OCI-LY3 (cell line): Measurements from ENCODE around the gene PLCL1.

Source experiments
- H2AFZ ChIP-seq: fragments of 200-600, 300-600 bp; shearing (Covaris generic); 2 replicates; pipeline ENCODE4 v1.6.0; 2014; ENCODE audit warnings: antibody characterized with exemption, low read depth, low read length
- H3K27ac ChIP-seq: fragments of 200-600, 300-600 bp; sonication (generic); 2 replicates; pipeline ENCODE4 v1.5.1; 2014; ENCODE audit warnings: mild to moderate bottlenecking, low read length, moderate library complexity, mixed read lengths
- H3K27me3 ChIP-seq: fragments of 200-600, 300-600 bp; sonication (generic); 2 replicates; pipeline ENCODE4 v1.6.1; 2014; ENCODE audit warnings: low read depth, low read length, mixed read lengths
- H3K36me3 ChIP-seq: fragments of 200-600, 300-600 bp; sonication (generic); replicated peaks from 2 replicates; pipeline ENCODE3; 2014; ENCODE audit warnings: low read depth, low read length, mixed read lengths
- H3K4me1 ChIP-seq: fragments of 300-600, 200-600 bp; sonication (generic); 2 replicates; pipeline ENCODE4 v1.6.1; 2014; ENCODE audit warnings: low read length, mixed read lengths
- H3K4me2 ChIP-seq: fragments of 200-600, 300-600 bp; sonication (generic); 2 replicates; pipeline ENCODE4 v1.6.1; 2014; ENCODE audit warnings: low read length, mixed read lengths
- H3K4me3 ChIP-seq: fragments of 300-600, 200-600 bp; sonication (generic); 2 replicates; pipeline ENCODE4 v1.5.1; 2014; ENCODE audit warnings: antibody characterized with exemption, mild to moderate bottlenecking, low read length, moderate library complexity
- H3K79me2 ChIP-seq: fragments of 300-600, 200-600 bp; shearing (Covaris generic); 2 replicates; pipeline ENCODE4 v1.6.1; 2014; ENCODE audit warnings: mild to moderate bottlenecking, low read length, mixed read lengths
- H3K9ac ChIP-seq: fragments of 300-600, 200-600 bp; shearing (Covaris generic); 2 replicates; pipeline ENCODE4 v1.6.0; 2014; ENCODE audit warnings: mild to moderate bottlenecking, low read length, moderate library complexity
- H3K9me3 ChIP-seq: fragments of 200-600, 300-600 bp; shearing (Covaris generic); 2 replicates; pipeline ENCODE4 v1.6.1; 2014; ENCODE audit warnings: low read length, mixed read lengths; ENCODE audit not compliant: insufficient read depth
- H4K20me1 ChIP-seq: fragments of 200-600, 300-600 bp; sonication (generic); 2 replicates; pipeline ENCODE4 v1.6.1; 2016; ENCODE audit warnings: low read length, mixed read lengths; ENCODE audit not compliant: insufficient read depth
- EZH2phosphoT487 ChIP-seq: fragments of 200-600 bp; shearing (Covaris generic); IDR thresholded peaks from 2 replicates; pipeline ENCODE4 v1.6.1; 2018; ENCODE audit warnings: antibody characterized with exemption, mixed run types, low read depth
- TF ChIP-seq, protein P1 (sequence below): fragments of 200-600, 300-600 bp; sonication (generic); IDR thresholded peaks from 2 replicates; pipeline ENCODE4 v1.5.1; 2014; ENCODE audit warnings: antibody characterized with exemption, low read length, low read depth

PLCL1 gene

DNA sequence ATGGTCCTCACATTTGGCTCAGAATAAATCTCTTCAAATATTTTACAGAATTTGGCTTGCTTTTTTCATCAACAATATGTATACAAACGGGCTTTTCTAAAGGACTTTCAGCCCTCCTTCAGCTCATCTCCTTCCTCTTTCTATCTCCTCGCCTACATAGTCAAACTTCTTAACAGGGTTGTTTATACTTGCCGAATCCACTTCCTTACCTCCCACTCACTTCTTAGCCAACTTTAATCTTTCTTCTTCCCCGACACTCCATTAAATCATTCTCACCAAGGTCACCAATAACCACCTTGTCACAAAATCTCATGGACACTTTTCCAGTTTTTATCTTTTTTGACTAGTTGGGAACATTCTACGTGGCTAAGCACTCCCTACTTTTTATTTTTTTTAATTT is 325.2 kb downstream of the PLCL1 start:
- Histone ChIP-seq H3K4me2 (peak overlapping the region; percentile 10; the same call in 1 of the 2 replicates), H2AFZ (no peak overlapping the region), H3K9me3 (no peaks in the 10 kb centered on the region), H3K9ac (no peak overlapping the region), H3K4me1 (no peaks in the 10 kb centered on the region), H4K20me1 (no peaks in the 10 kb centered on the region), H3K79me2 (no peaks in the 10 kb centered on the region), H3K36me3 (no peaks in the 10 kb centered on the region), H3K4me3 (no peak overlapping the region), H3K27ac (no peak overlapping the region), H3K27me3 (peaks cover 21% of the 10 kb centered on the region)
- TF ChIP-seq EZH2phosphoT487, result no peak
- TF ChIP-seq, protein P1, sequence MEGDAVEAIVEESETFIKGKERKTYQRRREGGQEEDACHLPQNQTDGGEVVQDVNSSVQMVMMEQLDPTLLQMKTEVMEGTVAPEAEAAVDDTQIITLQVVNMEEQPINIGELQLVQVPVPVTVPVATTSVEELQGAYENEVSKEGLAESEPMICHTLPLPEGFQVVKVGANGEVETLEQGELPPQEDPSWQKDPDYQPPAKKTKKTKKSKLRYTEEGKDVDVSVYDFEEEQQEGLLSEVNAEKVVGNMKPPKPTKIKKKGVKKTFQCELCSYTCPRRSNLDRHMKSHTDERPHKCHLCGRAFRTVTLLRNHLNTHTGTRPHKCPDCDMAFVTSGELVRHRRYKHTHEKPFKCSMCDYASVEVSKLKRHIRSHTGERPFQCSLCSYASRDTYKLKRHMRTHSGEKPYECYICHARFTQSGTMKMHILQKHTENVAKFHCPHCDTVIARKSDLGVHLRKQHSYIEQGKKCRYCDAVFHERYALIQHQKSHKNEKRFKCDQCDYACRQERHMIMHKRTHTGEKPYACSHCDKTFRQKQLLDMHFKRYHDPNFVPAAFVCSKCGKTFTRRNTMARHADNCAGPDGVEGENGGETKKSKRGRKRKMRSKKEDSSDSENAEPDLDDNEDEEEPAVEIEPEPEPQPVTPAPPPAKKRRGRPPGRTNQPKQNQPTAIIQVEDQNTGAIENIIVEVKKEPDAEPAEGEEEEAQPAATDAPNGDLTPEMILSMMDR, result no peak

DNA sequence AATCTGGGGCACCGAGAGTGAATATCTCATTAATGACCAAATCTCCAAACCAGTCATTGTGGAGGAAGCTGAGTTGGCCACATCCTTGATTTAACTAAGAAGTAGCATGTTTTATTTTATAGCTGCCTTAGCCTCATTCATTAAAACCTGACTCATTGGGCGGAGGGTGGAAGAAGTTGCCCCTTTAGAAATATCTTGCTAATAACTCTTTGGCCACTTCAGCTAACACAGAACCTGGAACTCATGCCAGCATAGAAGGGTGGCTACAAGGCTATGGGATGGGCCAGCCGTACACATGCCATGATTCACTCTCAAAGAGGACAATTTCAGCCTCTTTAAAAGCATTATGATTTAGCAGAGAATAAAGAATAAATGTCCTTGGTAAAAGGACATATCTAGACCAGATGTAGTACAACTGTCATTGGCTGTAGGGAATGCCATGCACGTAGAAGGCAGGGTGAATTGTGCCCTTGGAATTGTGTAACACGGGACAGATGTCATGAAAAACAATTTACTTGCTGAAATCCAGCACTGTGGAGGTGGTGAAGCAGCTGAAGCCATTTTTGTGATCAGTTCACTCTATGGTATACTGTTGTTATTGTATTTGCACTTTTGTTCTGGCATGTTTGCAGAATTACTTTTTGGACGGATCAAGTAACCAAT is 330.0 kb downstream of the PLCL1 start:
- Histone ChIP-seq H3K4me2 (no peak overlapping the region), H4K20me1 (no peaks in the 10 kb centered on the region), H3K27me3 (peaks cover 17% of the 10 kb centered on the region), H3K9me3 (no peaks in the 10 kb centered on the region), H2AFZ (no peak overlapping the region), H3K79me2 (no peaks in the 10 kb centered on the region), H3K9ac (no peak overlapping the region), H3K4me3 (no peak overlapping the region), H3K27ac (no peak overlapping the region), H3K4me1 (no peaks in the 10 kb centered on the region), H3K36me3 (no peaks in the 10 kb centered on the region)
- TF ChIP-seq, protein P1, result no peak
- no peak for TF ChIP-seq EZH2phosphoT487

DNA sequence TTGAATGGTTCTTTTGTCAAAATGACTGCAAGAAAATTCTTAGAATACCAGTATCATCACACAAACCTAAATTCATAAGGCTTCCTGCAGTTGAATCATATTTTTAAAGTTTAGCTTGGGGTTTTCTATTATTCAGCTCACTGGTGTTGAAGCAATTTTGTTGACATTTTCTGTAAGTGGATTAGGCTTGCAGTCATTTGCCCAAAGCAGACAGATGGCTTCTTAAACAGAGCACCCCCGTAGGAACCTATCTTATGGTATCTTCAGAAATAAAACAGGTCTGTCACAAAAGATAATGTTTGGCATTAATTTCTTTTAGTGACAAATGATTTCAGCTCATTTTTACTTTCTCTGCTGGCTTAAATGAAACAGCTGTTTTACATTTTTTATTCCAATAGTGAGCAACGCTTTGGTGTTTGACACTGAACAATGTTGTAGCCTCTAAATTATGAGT is 331.1 kb downstream of the PLCL1 start:
- TF ChIP-seq EZH2phosphoT487, result no peak
- TF ChIP-seq, protein P1, result no peak
- Histone ChIP-seq H3K36me3 (no peaks in the 10 kb centered on the region), H2AFZ (no peak overlapping the region), H3K4me3 (no peak overlapping the region), H3K4me1 (no peaks in the 10 kb centered on the region), H4K20me1 (no peaks in the 10 kb centered on the region), H3K4me2 (no peak overlapping the region), H3K9ac (no peak overlapping the region), H3K27me3 (peaks cover 7% of the 10 kb centered on the region), H3K9me3 (no peaks in the 10 kb centered on the region), H3K27ac (no peak overlapping the region), H3K79me2 (no peaks in the 10 kb centered on the region)

DNA sequence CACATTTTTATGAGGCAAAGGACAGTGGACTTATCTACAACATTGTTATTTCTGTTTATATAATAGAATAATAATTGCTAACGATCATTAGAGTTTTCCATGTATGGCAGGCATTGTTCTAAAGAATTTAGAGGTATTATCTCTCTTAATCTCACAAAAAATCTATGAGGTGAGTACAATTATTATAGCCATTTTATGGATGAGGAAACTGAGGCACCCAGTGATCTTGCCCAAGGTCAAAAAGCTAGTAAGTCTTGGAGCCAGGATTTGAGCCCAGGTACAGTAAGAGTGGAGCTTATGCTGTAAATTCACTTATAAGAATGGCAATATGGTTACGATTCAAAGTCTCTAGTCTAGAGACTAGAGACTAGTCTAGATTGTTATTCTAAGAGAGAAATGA is 331.7 kb downstream of the PLCL1 start:
- H3K27ac ChIP-seq, result no peak overlapping the region

More for the DNA sequence above, 331.7 kb downstream of the PLCL1 start:
- no peaks in the 10 kb centered on the region for H3K4me1 ChIP-seq
- TF ChIP-seq EZH2phosphoT487, result no peak
- TF ChIP-seq, protein P1, result no peak
- no peaks in the 10 kb centered on the region for H3K36me3 ChIP-seq
- H3K79me2 ChIP-seq, result no peaks in the 10 kb centered on the region
- no peak overlapping the region for H3K4me3 ChIP-seq
- H3K27me3 ChIP-seq, result peaks cover 1% of the 10 kb centered on the region; the same call in 1 of the 2 replicates
- H3K9me3 ChIP-seq, result no peaks in the 10 kb centered on the region
- H4K20me1 ChIP-seq, result no peaks in the 10 kb centered on the region
- H3K9ac ChIP-seq, result no peak overlapping the region
- H3K4me2 ChIP-seq, result no peak overlapping the region
- no peak overlapping the region for H2AFZ ChIP-seq
